SK-N-MC (cell line): ENCODE measurements around the gene CADPS2.
"Not testable (repeated sequence)": the region's sequence is repeated elsewhere in the genome, so short reads cannot be mapped to it uniquely, and the experiment has no call there.

ENCODE experiments used
- DNase-seq: peaks from one replicate; pipeline ENCODE4 v3.0.0-alpha.2; 2011; ENCODE audit warnings: low read depth, low spot score
- H3K27ac ChIP-seq: fragments of 200-600 bp; sonication (generic); 2 replicates; pipeline ENCODE4 v1.5.1; 2016; ENCODE audit warnings: mixed run types
- H3K36me3 ChIP-seq: fragments of 200-600 bp; sonication (generic); 2 replicates; pipeline ENCODE4 v1.6.1; 2017; ENCODE audit warnings: antibody characterized with exemption, low read length, mixed read lengths; ENCODE audit not compliant: insufficient read depth
- H3K4me3 ChIP-seq: fragments of 200-600 bp; sonication (generic); 2 replicates; pipeline ENCODE4 v1.5.1; 2016
- H3K9ac ChIP-seq: fragments of 200-600 bp; sonication (generic); 2 replicates; pipeline ENCODE4 v1.8.0; 2017; ENCODE audit warnings: mixed run types, mixed read lengths; ENCODE audit not compliant: insufficient read length
- H3K9me3 ChIP-seq: fragments of 200-600 bp; sonication (generic); 2 replicates; pipeline ENCODE4 v1.6.1; 2017; ENCODE audit warnings: low read depth, mild to moderate bottlenecking, antibody characterized with exemption, low read length, moderate library complexity, mixed read lengths
- EZH2 ChIP-seq: fragments of 200-600 bp; sonication (generic); IDR thresholded peaks from one replicate; pipeline ENCODE4 v1.6.1; 2017; ENCODE audit warnings: antibody characterized with exemption
- FOXP2 ChIP-seq: optimal IDR thresholded peaks from 2 replicates; pipeline ENCODE3; 2011; ENCODE audit warnings: mild to moderate bottlenecking, moderate library complexity; ENCODE audit not compliant: insufficient read depth; ENCODE audit errors: extremely low read length, control extremely low read depth
- POLR2AphosphoS5 ChIP-seq: IDR thresholded peaks from 2 replicates; pipeline ENCODE4 v1.6.1; 2012; ENCODE audit warnings: mild to moderate bottlenecking, low read depth, low read length, borderline replicate concordance

CADPS2 gene

DNA sequence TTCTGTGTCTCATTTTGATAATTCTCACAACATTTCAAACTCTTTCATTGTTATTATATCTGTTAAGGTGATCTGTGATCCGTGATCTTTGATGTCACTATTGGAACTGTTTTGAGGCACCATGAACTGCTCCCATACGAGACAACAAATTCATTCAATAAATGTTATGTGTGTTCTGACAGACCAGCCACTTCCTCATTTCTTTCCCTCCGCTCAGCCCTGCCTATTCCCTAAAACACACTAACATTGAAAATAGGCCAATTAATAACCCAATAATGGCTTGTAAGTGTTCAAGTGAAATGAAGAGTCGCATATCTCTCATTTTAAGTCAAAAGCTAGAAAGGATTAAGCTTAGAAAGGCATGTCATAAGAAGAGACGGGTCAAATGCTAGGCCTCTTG is 232.6 kb downstream of the CADPS2 start:
- H3K4me3 ChIP-seq: no peak overlapping the region
- H3K9me3 ChIP-seq: no peaks in the 10 kb centered on the region
- no peaks in the 10 kb centered on the region for H3K36me3 ChIP-seq
- no peak overlapping the region for H3K9ac ChIP-seq
- H3K27ac ChIP-seq: no peak overlapping the region
- no peak for TF ChIP-seq EZH2
- no peak for TF ChIP-seq POLR2AphosphoS5
- TF ChIP-seq FOXP2: no peak
- no peak for DNase-seq

DNA sequence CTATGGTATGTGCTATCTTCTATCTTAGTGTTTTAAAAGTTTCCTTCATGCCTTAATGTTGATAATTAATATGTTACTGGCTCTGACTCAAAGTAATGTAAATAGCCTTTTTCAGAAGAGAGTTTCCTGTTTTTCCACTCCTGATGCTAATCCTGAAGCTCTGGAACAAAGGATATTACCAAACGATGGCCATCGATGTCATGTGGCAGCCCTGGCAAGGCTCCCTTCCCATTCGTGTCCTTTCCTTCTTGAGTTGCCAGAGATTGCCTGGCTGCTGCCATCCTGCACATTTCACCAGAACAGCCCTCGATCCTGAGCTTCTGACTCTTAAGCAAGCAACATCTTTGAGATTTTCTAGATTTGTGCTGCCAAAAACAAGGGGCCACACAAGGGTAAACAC is 233.4 kb downstream of the CADPS2 start:
- no peaks in the 10 kb centered on the region for H3K9me3 ChIP-seq
- no peak overlapping the region for H3K9ac ChIP-seq
- TF ChIP-seq POLR2AphosphoS5: no peak
- no peak for TF ChIP-seq EZH2
- TF ChIP-seq FOXP2: no peak
- no peak for DNase-seq
- H3K27ac ChIP-seq: no peak overlapping the region
- H3K36me3 ChIP-seq: no peaks in the 10 kb centered on the region
- no peak overlapping the region for H3K4me3 ChIP-seq

DNA sequence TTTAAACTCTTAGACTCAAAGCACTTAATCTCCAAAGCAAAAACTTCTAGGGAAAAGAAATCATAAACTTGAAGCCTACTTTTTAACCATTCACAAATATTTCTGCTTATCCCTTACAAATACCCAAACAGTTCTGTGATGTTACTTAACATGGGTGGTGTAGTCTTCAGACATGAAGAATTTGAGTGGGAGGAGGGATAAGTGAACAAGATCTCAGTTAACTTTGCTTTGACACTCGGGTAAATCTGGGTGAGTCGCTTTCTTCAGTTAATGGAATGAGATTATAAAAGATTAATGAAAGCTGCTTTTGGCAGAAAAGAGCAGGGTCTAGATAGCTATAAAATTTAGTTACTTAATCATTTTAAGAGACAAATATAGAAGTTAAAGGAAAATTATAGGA is 234.8 kb downstream of the CADPS2 start:
- H3K27ac ChIP-seq: no peak overlapping the region
- H3K9ac ChIP-seq: no peak overlapping the region
- TF ChIP-seq EZH2 (no peak), FOXP2 (no peak), POLR2AphosphoS5 (no peak)
- no peak for DNase-seq
- H3K9me3 ChIP-seq: no peaks in the 10 kb centered on the region
- H3K36me3 ChIP-seq: no peaks in the 10 kb centered on the region
- H3K4me3 ChIP-seq: no peak overlapping the region

DNA sequence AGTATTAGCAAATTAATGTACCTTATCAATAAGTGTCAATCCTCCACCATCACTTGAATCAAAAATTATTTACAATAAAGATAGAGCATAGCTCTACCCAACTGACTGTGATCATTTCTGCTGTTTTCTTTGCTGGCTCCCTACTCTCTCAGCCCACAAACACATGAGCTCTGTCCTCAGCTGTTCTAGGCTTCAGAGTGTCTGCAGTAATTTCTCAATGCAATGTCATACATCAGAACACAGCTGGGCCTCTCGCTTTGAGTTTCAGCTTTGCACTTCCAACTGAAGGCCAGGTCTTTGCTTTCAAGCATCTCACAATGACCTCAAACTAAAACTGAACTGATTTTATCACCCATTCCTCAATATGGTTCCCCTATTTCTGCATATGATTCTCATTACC is 243.0 kb downstream of the CADPS2 start:
- H3K27ac ChIP-seq: no peak overlapping the region
- H3K9me3 ChIP-seq: no peaks in the 10 kb centered on the region
- no peak overlapping the region for H3K9ac ChIP-seq
- TF ChIP-seq FOXP2 (no peak), POLR2AphosphoS5 (no peak)
- no peak overlapping the region for H3K4me3 ChIP-seq
- H3K36me3 ChIP-seq: no peaks in the 10 kb centered on the region; the same call in 1 of the 2 replicates
- DNase-seq: no peak

DNA sequence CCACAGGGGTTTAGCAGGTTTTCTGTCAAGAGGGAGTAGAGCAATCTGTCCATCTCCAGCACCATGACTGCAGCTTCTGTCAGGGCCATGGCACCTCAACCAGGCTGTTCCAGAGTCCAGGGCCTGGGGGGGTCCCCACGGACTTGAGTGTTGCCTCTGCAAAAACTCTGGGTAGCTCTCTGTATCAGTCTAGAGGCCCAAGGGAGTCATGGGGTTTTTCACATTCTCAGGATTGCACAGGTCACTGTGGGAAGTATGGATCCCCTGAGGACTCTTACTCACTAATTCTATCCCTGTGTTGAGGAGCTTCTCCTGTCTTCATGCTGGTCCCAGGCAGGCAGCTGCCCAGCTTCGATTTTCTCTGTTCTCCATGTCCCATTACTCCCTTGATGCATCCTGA is 247.8 kb downstream of the CADPS2 start:
- Histone ChIP-seq H3K27ac (no peak overlapping the region), H3K36me3 (no peaks in the 10 kb centered on the region; the same call in 1 of the 2 replicates), H3K4me3 (no peak overlapping the region), H3K9me3 (no peaks in the 10 kb centered on the region), H3K9ac (no peak overlapping the region)
- TF ChIP-seq FOXP2 (no peak), EZH2 (no peak), POLR2AphosphoS5 (no peak)
- DNase-seq: no peak

- no peaks in the 10 kb centered on the region for H3K9me3 ChIP-seq
- H3K27ac ChIP-seq: no peak overlapping the region
- no peak for DNase-seq
- H3K9ac ChIP-seq: no peak overlapping the region
- no peaks in the 10 kb centered on the region; the same call in 1 of the 2 replicates for H3K36me3 ChIP-seq
- TF ChIP-seq EZH2 (no peak), FOXP2 (no peak), POLR2AphosphoS5 (no peak)
- no peak overlapping the region for H3K4me3 ChIP-seq
Observed at GRCh38 chr7:122637784-122638183, 248.5 kb downstream of the CADPS2 start.

DNA sequence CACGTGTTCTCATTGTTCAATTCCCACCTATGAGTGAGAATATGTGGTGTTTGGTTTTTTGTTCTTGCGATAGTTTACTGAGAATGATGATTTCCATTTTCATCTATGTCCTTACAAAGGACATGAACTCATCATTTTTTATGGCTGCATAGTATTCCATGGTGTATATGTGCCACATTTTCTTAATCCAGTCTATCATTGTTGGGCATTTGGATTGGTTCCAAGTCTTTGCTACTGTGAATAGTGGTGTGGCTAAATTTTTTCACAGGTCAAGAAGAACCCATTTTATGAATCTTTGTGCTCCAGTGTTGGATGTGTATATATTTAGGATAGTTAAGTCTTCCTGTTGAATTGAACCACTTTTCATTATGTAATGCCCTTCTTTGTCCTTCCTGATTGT is 250.8 kb downstream of the CADPS2 start:
- H3K36me3 ChIP-seq, H3K9me3 ChIP-seq, H3K4me3 ChIP-seq, H3K9ac ChIP-seq, DNase-seq, H3K27ac ChIP-seq: not testable (repeated sequence)

- no peak for DNase-seq
- H3K9ac ChIP-seq: no peak overlapping the region
- TF ChIP-seq FOXP2 (no peak), EZH2 (no peak), POLR2AphosphoS5 (no peak)
- no peak overlapping the region for H3K27ac ChIP-seq
- no peaks in the 10 kb centered on the region for H3K9me3 ChIP-seq
- H3K4me3 ChIP-seq: no peak overlapping the region
- H3K36me3 ChIP-seq: no peaks in the 10 kb centered on the region; the same call in 1 of the 2 replicates
Observed at GRCh38 chr7:122633472-122633871, 252.8 kb downstream of the CADPS2 start.

- Histone ChIP-seq H3K9me3 (no peaks in the 10 kb centered on the region), H3K9ac (no peak overlapping the region), H3K4me3 (no peak overlapping the region), H3K36me3 (no peaks in the 10 kb centered on the region), H3K27ac (no peak overlapping the region)
- no peak for TF ChIP-seq FOXP2
- no peak for TF ChIP-seq EZH2
- TF ChIP-seq POLR2AphosphoS5: no peak
- no peak for DNase-seq
Observed at GRCh38 chr7:122632238-122632637, 254.0 kb downstream of the CADPS2 start.
